ENCODE measurements around the gene DGKQ. TPM values are rescaled to one million over a fixed set of nuclear protein-coding genes. Genes with fewer than 3 reads are reported as not detected.

The DGKQ gene
- total RNA-seq, 1 donor from 2014 or later = 26.2 TPM

- TF ChIP-seq, protein P1, sequence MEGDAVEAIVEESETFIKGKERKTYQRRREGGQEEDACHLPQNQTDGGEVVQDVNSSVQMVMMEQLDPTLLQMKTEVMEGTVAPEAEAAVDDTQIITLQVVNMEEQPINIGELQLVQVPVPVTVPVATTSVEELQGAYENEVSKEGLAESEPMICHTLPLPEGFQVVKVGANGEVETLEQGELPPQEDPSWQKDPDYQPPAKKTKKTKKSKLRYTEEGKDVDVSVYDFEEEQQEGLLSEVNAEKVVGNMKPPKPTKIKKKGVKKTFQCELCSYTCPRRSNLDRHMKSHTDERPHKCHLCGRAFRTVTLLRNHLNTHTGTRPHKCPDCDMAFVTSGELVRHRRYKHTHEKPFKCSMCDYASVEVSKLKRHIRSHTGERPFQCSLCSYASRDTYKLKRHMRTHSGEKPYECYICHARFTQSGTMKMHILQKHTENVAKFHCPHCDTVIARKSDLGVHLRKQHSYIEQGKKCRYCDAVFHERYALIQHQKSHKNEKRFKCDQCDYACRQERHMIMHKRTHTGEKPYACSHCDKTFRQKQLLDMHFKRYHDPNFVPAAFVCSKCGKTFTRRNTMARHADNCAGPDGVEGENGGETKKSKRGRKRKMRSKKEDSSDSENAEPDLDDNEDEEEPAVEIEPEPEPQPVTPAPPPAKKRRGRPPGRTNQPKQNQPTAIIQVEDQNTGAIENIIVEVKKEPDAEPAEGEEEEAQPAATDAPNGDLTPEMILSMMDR (IDR thresholded peaks at IDR 0.05; ENCODE audit: partially characterized antibody, unreplicated experiment) = no peak
Measured at GRCh38 chr4:911221-911751, 62.1 kb downstream of the DGKQ start.

GRCh38 chr4:910366-911091 is 62.8 kb downstream of the DGKQ start:
- H3K4me1 Mint-ChIP-seq (ENCODE audit: low read depth, unreplicated experiment) = peaks cover 25% of the 10 kb centered on the region
- H3K9me3 Mint-ChIP-seq (ENCODE audit: unreplicated experiment) = peaks cover 9% of the 10 kb centered on the region
- DNase-seq = peak; percentile 13
- TF ChIP-seq, protein P1 (IDR thresholded peaks at IDR 0.05; ENCODE audit: partially characterized antibody, unreplicated experiment) = no peak
- no peaks in the 10 kb centered on the region for H3K36me3 Mint-ChIP-seq (ENCODE audit: unreplicated experiment)
- H3K27me3 Mint-ChIP-seq (ENCODE audit: unreplicated experiment) = peaks cover 8% of the 10 kb centered on the region
- H3K27ac Mint-ChIP-seq (ENCODE audit: unreplicated experiment) = peak overlapping the region; percentile 43
- no peak overlapping the region for H3K4me3 Mint-ChIP-seq (ENCODE audit: unreplicated experiment)

More at GRCh38 chr4:911221-911751, 62.1 kb downstream of the DGKQ start:
- peaks cover 29% of the 10 kb centered on the region for H3K4me1 Mint-ChIP-seq (ENCODE audit: low read depth, unreplicated experiment)
- no peaks in the 10 kb centered on the region for H3K36me3 Mint-ChIP-seq (ENCODE audit: unreplicated experiment)
- H3K9me3 Mint-ChIP-seq (ENCODE audit: unreplicated experiment) = peaks cover 9% of the 10 kb centered on the region
- H3K27me3 Mint-ChIP-seq (ENCODE audit: unreplicated experiment) = peaks cover 8% of the 10 kb centered on the region
- H3K4me3 Mint-ChIP-seq (ENCODE audit: unreplicated experiment) = peak overlapping the region; percentile 59
- DNase-seq = peak; percentile 9
- peak overlapping the region; percentile 84 for H3K27ac Mint-ChIP-seq (ENCODE audit: unreplicated experiment)

DNA sequence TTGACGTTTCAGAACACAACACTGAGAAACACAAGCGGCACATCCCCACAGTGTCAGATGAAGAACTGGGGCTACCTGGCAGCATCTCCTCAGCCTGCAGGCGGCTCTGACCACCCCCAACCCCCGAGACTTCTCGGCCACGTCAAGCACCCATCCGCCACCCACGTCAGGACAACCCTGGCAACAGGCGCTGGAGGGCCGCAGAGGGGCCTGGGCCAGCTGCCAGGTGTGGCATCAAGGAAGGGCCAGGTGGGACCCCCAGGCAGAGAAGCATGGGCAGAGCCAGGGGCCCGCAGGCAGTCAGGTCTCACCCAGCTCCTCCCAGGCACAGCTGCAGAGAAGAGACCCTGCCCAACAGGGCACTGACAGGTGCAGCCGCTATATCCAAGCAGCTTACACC is 63.5 kb downstream of the DGKQ start:
- Mint-ChIP-seq H3K9me3 (ENCODE audit: unreplicated experiment) (peaks cover 9% of the 10 kb centered on the region), H3K27me3 (ENCODE audit: unreplicated experiment) (peaks cover 8% of the 10 kb centered on the region), H3K4me3 (ENCODE audit: unreplicated experiment) (no peak overlapping the region), H3K4me1 (ENCODE audit: low read depth, unreplicated experiment) (peaks cover 20% of the 10 kb centered on the region), H3K36me3 (ENCODE audit: unreplicated experiment) (no peaks in the 10 kb centered on the region), H3K27ac (ENCODE audit: unreplicated experiment) (no peak overlapping the region)
- TF ChIP-seq, protein P1 (IDR thresholded peaks at IDR 0.05; ENCODE audit: partially characterized antibody, unreplicated experiment) = no peak
- peak; percentile 11 for DNase-seq

DNA sequence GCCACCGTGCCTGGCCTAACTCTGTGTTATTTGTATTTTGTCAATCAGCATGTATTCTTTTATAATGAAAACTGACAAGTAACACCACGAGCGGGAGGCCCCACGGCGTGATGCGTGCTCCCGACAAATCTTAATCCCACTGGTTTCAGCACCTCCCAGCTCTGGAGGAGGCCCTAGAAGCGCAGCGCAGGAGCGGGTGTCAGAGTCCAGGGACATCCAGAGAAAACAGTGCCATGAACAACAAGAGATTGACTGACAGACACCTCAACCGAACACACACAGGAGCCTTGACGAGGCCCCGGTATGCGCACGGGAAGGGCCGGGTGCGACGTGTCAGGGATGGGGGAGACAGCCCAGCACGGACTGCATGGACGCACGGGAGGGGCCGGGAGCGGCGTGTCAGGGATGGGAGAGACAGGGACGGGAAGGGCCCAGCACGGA is 64.2 kb downstream of the DGKQ start:
- TF ChIP-seq, protein P1 (IDR thresholded peaks at IDR 0.05; ENCODE audit: partially characterized antibody, unreplicated experiment) = no peak
- DNase-seq = no peak
- Mint-ChIP-seq H3K4me3 (ENCODE audit: unreplicated experiment) (no peak overlapping the region), H3K27me3 (ENCODE audit: unreplicated experiment) (peaks cover 8% of the 10 kb centered on the region), H3K36me3 (ENCODE audit: unreplicated experiment) (no peaks in the 10 kb centered on the region), H3K27ac (ENCODE audit: unreplicated experiment) (no peak overlapping the region), H3K4me1 (ENCODE audit: low read depth, unreplicated experiment) (peaks cover 20% of the 10 kb centered on the region), H3K9me3 (ENCODE audit: unreplicated experiment) (peaks cover 9% of the 10 kb centered on the region)

Other genes starting within 250 kb of the DGKQ start
- gene CPLX1, start 147.4 kb downstream of the DGKQ start, total RNA-seq (ENCODE audit: unreplicated experiment) = 115 TPM
- gene GAK, start 41.3 kb downstream of the DGKQ start, total RNA-seq (ENCODE audit: unreplicated experiment) = 123 TPM
- gene TMEM175, start 41.1 kb downstream of the DGKQ start, total RNA-seq (ENCODE audit: unreplicated experiment) = 62.7 TPM
- 20.3 TPM for gene IDUA, start 13.5 kb upstream of the DGKQ start, total RNA-seq (ENCODE audit: unreplicated experiment)
- gene SLC26A1, start 19.8 kb upstream of the DGKQ start, total RNA-seq (ENCODE audit: unreplicated experiment) = 0.54 TPM
- gene FGFRL1, start 38.1 kb upstream of the DGKQ start, total RNA-seq (ENCODE audit: unreplicated experiment) = 20.9 TPM
- gene RNF212, start 140.0 kb upstream of the DGKQ start, total RNA-seq (ENCODE audit: unreplicated experiment) = 11.1 TPM
- 769 TPM for gene SPON2, start 199.0 kb upstream of the DGKQ start, total RNA-seq (ENCODE audit: unreplicated experiment)

All from glutamatergic neuron (in vitro differentiated cells).